ENCODE data around the gene ARID1B.
"Not testable (repeated sequence)": the region's sequence is repeated elsewhere in the genome, so short reads cannot be mapped to it uniquely, and the experiment has no call there.

Gene ARID1B

GRCh38 chr6:157033428-157034140, 256.4 kb downstream of the ARID1B start:
- DNase-seq: no peak

- peak; percentile 62 for DNase-seq
Measured at GRCh38 chr6:157034436-157035230, 257.5 kb downstream of the ARID1B start.

GRCh38 chr6:157035546-157035945, 258.4 kb downstream of the ARID1B start:
- no peak for DNase-seq

GRCh38 chr6:157036245-157036711, 259.1 kb downstream of the ARID1B start:
- DNase-seq: no peak

- DNase-seq: no peak
Measured at GRCh38 chr6:157037165-157037564, 260.0 kb downstream of the ARID1B start.

- DNase-seq: no peak
Measured at GRCh38 chr6:157038610-157039009, 261.4 kb downstream of the ARID1B start.

DNA sequence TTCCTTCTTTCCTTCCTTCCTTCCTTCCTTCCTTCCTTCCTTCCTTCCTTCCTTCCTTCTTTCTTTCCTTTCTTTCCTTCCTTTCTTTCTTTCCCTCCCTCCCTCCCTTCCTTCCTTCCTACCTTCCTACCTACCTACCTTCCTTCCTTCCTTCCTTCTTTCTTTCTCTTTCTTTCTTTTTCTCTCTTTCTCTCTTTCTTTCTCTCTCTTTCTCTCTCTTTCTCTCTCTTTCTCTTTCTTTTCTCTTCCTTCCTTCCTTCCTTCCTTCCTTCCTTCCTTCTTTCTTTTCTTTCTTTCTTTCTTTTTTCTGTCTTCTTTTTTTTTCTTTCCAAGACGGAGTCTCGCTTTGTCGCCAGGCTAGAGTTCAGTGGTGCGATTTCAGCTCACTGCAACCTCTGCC, 262.5 kb downstream of the ARID1B start:
- not testable (repeated sequence) for DNase-seq

GRCh38 chr6:157040191-157040590, 263.0 kb downstream of the ARID1B start:
- no peak for DNase-seq

DNA sequence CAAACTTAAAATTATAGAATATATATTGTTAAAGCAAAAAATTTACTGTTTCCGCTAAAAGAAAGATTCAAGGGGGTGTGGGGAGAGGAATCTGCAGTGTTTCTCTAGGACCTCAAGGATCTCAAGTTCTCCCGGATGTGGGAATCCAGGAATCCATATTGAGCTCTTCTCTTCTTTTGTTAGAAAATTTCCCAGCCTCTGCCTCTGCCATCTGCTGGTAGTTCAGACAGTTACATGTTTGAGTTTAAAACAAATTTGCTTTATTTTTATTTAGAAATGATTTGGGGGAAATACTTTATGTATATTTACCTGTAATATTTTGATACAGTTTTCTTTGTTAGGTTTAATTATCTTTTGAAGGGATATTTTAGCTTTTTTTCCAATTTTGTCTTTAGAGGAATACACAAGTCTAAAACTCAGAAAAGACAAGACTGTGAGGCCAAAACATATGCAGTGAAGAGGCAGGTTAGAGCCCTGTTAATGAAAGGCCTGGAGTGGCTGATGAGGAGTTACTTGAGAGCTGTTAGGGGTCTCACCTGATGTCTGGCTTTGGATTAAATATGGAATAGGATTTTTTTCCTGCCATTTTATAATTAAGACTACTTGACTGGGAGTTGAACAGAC, 268.8 kb downstream of the ARID1B start:
- no peak for DNase-seq

DNA sequence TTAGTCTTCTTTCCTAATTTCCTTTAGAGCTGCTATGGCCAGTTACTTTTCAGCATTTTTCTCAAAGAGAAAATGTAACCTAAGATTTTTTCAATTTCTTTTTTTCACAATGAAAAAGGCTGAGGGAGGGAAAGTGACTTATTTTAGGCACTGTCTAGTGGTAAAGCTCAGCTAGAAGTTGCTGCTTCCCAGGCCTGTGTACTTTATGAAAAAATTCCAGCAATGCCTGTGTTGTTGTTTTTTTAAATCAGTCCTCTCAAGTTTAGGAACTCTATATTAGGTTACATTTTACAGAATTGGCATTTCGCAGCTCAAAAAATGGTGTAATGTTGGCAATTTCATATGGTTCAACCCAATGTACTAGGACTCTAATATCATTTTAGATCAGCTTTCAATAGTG, 269.6 kb downstream of the ARID1B start:
- DNase-seq: no peak

- DNase-seq: no peak
Measured at GRCh38 chr6:157047328-157047727, 270.1 kb downstream of the ARID1B start.

- DNase-seq: no peak
Measured at GRCh38 chr6:157047951-157048350, 270.8 kb downstream of the ARID1B start.

- DNase-seq: no peak
Measured at GRCh38 chr6:157049133-157049532, 272.0 kb downstream of the ARID1B start.

- DNase-seq: no peak
Measured at GRCh38 chr6:157050537-157051265, 273.5 kb downstream of the ARID1B start.

- DNase-seq: peak; percentile 69
Measured at GRCh38 chr6:157054531-157054979, 277.4 kb downstream of the ARID1B start.

GRCh38 chr6:157055863-157056262, 278.7 kb downstream of the ARID1B start:
- DNase-seq: no peak

DNA sequence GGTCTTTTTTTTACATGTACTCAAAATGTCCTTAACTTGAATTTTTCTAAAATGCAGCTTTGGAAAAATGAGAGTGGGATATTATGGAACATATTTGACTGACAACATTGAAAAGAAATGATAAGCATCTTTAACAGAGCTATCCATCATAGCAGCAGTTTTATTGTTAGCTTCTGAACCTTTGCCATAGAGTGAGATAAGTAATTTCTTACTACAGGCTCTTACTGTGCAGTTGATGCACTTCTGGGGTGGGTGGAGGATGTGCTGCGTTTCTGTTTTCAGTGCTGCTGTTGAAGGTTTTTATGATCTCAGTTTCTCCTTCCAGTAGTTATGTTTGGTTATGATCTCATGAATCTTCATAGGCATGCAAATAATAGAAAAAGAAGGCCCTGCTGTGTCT, 279.1 kb downstream of the ARID1B start:
- DNase-seq: no peak

DNA sequence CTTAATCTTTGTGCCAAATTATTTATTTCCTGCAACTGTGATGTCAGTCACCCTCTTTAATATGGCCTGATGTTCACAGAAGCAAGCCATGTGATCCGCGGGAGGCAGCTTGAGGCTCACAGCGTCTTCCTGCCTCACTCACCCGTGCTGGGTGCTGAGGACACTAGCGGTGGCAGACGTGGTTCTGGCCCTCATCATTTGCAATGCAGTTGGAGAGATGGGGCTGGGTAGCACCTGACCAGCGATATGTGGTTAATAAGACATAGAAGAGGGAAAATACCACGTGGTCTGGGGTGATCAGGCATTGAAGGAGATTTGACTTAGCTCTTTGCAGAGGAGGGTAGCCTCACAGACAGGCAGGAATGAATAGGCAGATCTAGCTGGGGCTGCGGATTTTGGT, 281.4 kb downstream of the ARID1B start:
- no peak for DNase-seq

GRCh38 chr6:157059781-157060180, 282.6 kb downstream of the ARID1B start:
- no peak for DNase-seq

DNA sequence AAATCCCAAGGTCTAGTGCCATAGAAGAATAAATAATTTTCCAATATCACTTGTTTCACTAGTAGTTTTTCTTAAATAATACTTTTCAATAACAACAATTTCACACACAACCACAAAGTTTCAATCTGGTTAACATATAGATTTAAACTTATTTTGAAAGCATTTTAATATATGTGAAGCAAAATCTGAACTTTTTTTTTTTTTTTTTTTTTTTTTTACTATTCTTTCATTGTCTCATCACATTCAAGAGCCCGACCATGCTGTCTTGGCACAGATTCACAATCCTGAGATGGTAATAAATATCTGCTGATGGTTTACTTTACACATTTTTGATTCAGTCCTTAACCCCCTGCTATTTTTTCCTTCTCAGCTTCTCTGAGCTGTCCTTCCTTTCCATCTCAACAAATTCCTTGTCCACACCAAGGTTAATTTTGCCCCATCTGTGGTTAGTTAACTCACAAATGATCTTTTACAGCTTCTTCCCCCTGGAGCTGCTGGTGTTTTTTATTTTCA, 283.3 kb downstream of the ARID1B start:
- DNase-seq: no peak

DNA sequence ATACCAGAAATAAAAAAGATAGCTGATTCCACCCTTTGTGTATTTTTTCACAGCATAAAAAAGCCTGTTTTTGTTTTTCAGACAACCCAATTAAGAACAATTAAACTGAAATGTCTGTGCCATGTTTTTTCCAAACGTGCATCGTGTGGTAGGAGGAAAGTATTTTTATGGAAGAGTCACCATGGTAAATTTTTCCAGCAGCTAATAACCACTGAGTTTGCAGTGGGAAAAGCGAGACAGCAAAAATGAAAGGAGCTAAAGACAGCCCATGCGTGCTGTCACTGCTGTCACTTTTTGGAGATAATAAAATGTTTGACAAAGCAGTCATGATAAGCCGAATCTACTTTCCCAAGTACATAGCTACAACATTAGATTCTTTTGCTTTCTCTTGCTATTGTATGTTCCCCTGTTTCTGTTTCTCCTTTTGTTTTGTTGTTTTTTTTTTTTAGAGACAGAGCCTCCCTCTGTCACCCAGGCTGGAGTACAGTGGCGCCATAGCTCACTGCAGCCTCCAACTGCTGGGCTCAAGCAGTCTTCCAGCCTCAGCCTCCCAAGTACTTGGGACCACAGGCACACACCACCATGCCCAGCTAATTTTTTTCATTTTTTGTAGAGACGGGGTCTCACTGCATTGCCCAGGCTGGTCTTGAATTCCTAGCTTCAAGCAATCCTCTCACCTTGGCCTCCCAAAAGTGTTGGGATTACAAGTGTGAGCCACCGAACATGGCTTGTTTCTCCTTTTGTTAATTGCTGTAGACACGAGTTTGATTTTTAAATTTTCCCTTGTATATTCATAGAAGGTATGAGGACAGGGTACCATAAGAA, 284.8 kb downstream of the ARID1B start:
- DNase-seq: no peak

All from CD4-positive, alpha-beta T cell treated with Interleukin-10 for 1 hour (primary cell).